GM18870 (cell line): ENCODE measurements around the gene LRP1B.
"Not testable (repeated sequence)": the region's sequence is repeated elsewhere in the genome, so short reads cannot be mapped to it uniquely, and the experiment has no call there.

Experiments
- ATAC-seq: cut with Tn5 transposase; IDR thresholded peaks from one replicate; pipeline ENCODE4 v1.9.1; 2021; ENCODE audit warnings: moderate library complexity; ENCODE audit not compliant: unreplicated experiment

LRP1B gene

GRCh38 chr2:140422759-140423158 is 1708.1 kb downstream of the LRP1B start:
- no peak for ATAC-seq

- no peak for ATAC-seq
Measured at GRCh38 chr2:140417504-140417903, 1713.3 kb downstream of the LRP1B start.

- ATAC-seq: no peak
Measured at GRCh38 chr2:140416577-140416976, 1714.2 kb downstream of the LRP1B start.

- not testable (repeated sequence) for ATAC-seq
Measured at GRCh38 chr2:140415035-140415434, 1715.8 kb downstream of the LRP1B start.

- ATAC-seq: no peak
Measured at GRCh38 chr2:140410695-140411094, 1720.1 kb downstream of the LRP1B start.

- ATAC-seq: no peak
Measured at GRCh38 chr2:140401056-140401455, 1729.8 kb downstream of the LRP1B start.

GRCh38 chr2:140392824-140393223 is 1738.0 kb downstream of the LRP1B start:
- ATAC-seq: no peak

- ATAC-seq: no peak
Measured at GRCh38 chr2:140384946-140385345, 1745.9 kb downstream of the LRP1B start.

GRCh38 chr2:140383781-140384180 is 1747.0 kb downstream of the LRP1B start:
- no peak for ATAC-seq

- no peak for ATAC-seq
Measured at GRCh38 chr2:140376686-140377085, 1754.1 kb downstream of the LRP1B start.

- no peak for ATAC-seq
Measured at GRCh38 chr2:140363131-140363530, 1767.7 kb downstream of the LRP1B start.

GRCh38 chr2:140362361-140362760 is 1768.5 kb downstream of the LRP1B start:
- no peak for ATAC-seq

GRCh38 chr2:140359056-140359771 is 1771.6 kb downstream of the LRP1B start:
- no peak for ATAC-seq

GRCh38 chr2:140356697-140357096 is 1774.1 kb downstream of the LRP1B start:
- ATAC-seq: no peak

- no peak for ATAC-seq
Measured at GRCh38 chr2:140355511-140356090, 1775.2 kb downstream of the LRP1B start.

GRCh38 chr2:140354544-140354943 is 1776.3 kb downstream of the LRP1B start:
- no peak for ATAC-seq

- no peak for ATAC-seq
Measured at GRCh38 chr2:140353541-140353940, 1777.3 kb downstream of the LRP1B start.

GRCh38 chr2:140351692-140352091 is 1779.1 kb downstream of the LRP1B start:
- no peak for ATAC-seq

- no peak for ATAC-seq
Measured at GRCh38 chr2:140349695-140350094, 1781.1 kb downstream of the LRP1B start.

GRCh38 chr2:140348826-140349225 is 1782.0 kb downstream of the LRP1B start:
- ATAC-seq: no peak

GRCh38 chr2:140344838-140345237 is 1786.0 kb downstream of the LRP1B start:
- no peak for ATAC-seq

GRCh38 chr2:140344266-140344665 is 1786.5 kb downstream of the LRP1B start:
- ATAC-seq: not testable (repeated sequence)

- ATAC-seq: no peak
Measured at GRCh38 chr2:140338795-140339194, 1792.0 kb downstream of the LRP1B start.
